HG03469 (cell line): ENCODE results near the gene TMEM179.
"Not testable (repeated sequence)": the region's sequence is repeated elsewhere in the genome, so short reads cannot be mapped to it uniquely, and the experiment has no call there.

Experiments
- ATAC-seq: cut with Tn5 transposase; IDR thresholded peaks from one replicate; pipeline ENCODE4 v1.9.1; 2021; ENCODE audit warnings: mild to moderate bottlenecking, moderate library complexity, moderate number of reproducible peaks; ENCODE audit not compliant: unreplicated experiment

The TMEM179 gene

GRCh38 chr14:104588066-104588857 lies 16.3 kb downstream of the TMEM179 start:
- no peak for ATAC-seq

- ATAC-seq, result no peak
These were observed 16.9 kb downstream of the TMEM179 start for GRCh38 chr14:104587641-104588040.

GRCh38 chr14:104586832-104587620 lies 17.5 kb downstream of the TMEM179 start:
- no peak for ATAC-seq

- ATAC-seq, result no peak
These were observed 18.4 kb downstream of the TMEM179 start for GRCh38 chr14:104585966-104586697.

- no peak for ATAC-seq
These were observed 20.0 kb downstream of the TMEM179 start for GRCh38 chr14:104584557-104584956.

- no peak for ATAC-seq
These were observed 20.9 kb downstream of the TMEM179 start for GRCh38 chr14:104583424-104584306.

GRCh38 chr14:104582662-104583061 lies 21.9 kb downstream of the TMEM179 start:
- ATAC-seq, result no peak

GRCh38 chr14:104582005-104582404 lies 22.6 kb downstream of the TMEM179 start:
- ATAC-seq, result no peak

GRCh38 chr14:104581521-104581920 lies 23.1 kb downstream of the TMEM179 start:
- no peak for ATAC-seq

GRCh38 chr14:104580961-104581360 lies 23.6 kb downstream of the TMEM179 start:
- ATAC-seq, result no peak

- not testable (repeated sequence) for ATAC-seq
These were observed 24.6 kb downstream of the TMEM179 start for GRCh38 chr14:104579939-104580338.

- ATAC-seq, result no peak
These were observed 25.1 kb downstream of the TMEM179 start, which contains the start of gene C14orf180 for GRCh38 chr14:104579507-104579906. Gene C14orf180, plus strand, starts transcription at chr14:104579764. Its CDS starts 6,667 bp downstream, at chr14:104586431.

GRCh38 chr14:104578321-104578720 lies 26.3 kb downstream of the TMEM179 start:
- no peak for ATAC-seq

- ATAC-seq, result no peak
These were observed 26.7 kb downstream of the TMEM179 start for GRCh38 chr14:104577847-104578301.

GRCh38 chr14:104577426-104577825 lies 27.1 kb downstream of the TMEM179 start:
- ATAC-seq, result no peak

GRCh38 chr14:104576970-104577332 lies 27.6 kb downstream of the TMEM179 start:
- ATAC-seq, result no peak

- no peak for ATAC-seq
These were observed 28.2 kb downstream of the TMEM179 start for GRCh38 chr14:104576232-104576969.

GRCh38 chr14:104574978-104575583 lies 29.5 kb downstream of the TMEM179 start:
- no peak for ATAC-seq

GRCh38 chr14:104574536-104574935 lies 30.0 kb downstream of the TMEM179 start:
- no peak for ATAC-seq
